Activated naive CD4-positive, alpha-beta T cell treated with anti-CD3 and anti-CD28 coated beads, Interleukin-2, amount 50 U/mL, for 24 hours (primary cell): ENCODE data around the gene IL5RA.

Experiments
- H3K27ac Mint-ChIP-seq: one replicate; pipeline ENCODE4 v1.8.0; 2021; ENCODE audit warnings: mild to moderate bottlenecking, mixed read lengths
- H3K27me3 Mint-ChIP-seq: one replicate; pipeline ENCODE4 v1.8.0; 2021; ENCODE audit warnings: mixed read lengths
- H3K36me3 Mint-ChIP-seq: one replicate; pipeline ENCODE4 v1.8.0; 2021; ENCODE audit warnings: mixed read lengths
- H3K4me1 Mint-ChIP-seq: one replicate; pipeline ENCODE4 v1.8.0; 2021; ENCODE audit warnings: mixed read lengths
- H3K4me3 Mint-ChIP-seq: one replicate; pipeline ENCODE4 v1.8.0; 2021; ENCODE audit warnings: mild to moderate bottlenecking, mixed read lengths
- H3K9me3 Mint-ChIP-seq: one replicate; pipeline ENCODE4 v1.8.0; 2021; ENCODE audit warnings: mixed read lengths

Gene IL5RA, protein sequence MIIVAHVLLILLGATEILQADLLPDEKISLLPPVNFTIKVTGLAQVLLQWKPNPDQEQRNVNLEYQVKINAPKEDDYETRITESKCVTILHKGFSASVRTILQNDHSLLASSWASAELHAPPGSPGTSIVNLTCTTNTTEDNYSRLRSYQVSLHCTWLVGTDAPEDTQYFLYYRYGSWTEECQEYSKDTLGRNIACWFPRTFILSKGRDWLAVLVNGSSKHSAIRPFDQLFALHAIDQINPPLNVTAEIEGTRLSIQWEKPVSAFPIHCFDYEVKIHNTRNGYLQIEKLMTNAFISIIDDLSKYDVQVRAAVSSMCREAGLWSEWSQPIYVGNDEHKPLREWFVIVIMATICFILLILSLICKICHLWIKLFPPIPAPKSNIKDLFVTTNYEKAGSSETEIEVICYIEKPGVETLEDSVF

GRCh38 chr3:3110299-3110630, at the start of gene IL5RA:
TSS of gene IL5RA (minus strand) at chr3:3110374. CDS start at chr3:3104984, 5,390 bp downstream.
- H3K27ac Mint-ChIP-seq: no peak within 1 kb of the TSS
- no peaks in the 10 kb centered on the region for H3K4me1 Mint-ChIP-seq
- H3K36me3 Mint-ChIP-seq: no peaks in the 10 kb centered on the region
- H3K9me3 Mint-ChIP-seq: no peaks in the 10 kb centered on the region
- H3K27me3 Mint-ChIP-seq: peaks cover 4% of the 10 kb centered on the region
- no peak within 1 kb of the TSS for H3K4me3 Mint-ChIP-seq

GRCh38 chr3:3157484-3157883, 47.3 kb upstream of the IL5RA start:
- peaks cover 65% of the 10 kb centered on the region for H3K4me1 Mint-ChIP-seq
- H3K27me3 Mint-ChIP-seq: no peaks in the 10 kb centered on the region
- H3K27ac Mint-ChIP-seq: peak overlapping the region; percentile 57
- H3K9me3 Mint-ChIP-seq: no peaks in the 10 kb centered on the region
- H3K4me3 Mint-ChIP-seq: no peak overlapping the region
- H3K36me3 Mint-ChIP-seq: peaks cover 21% of the 10 kb centered on the region

GRCh38 chr3:3154879-3155610, 44.9 kb upstream of the IL5RA start:
- Mint-ChIP-seq H3K27me3 (no peaks in the 10 kb centered on the region), H3K4me3 (peak overlapping the region; percentile 9), H3K36me3 (peaks cover 25% of the 10 kb centered on the region), H3K4me1 (peaks cover 66% of the 10 kb centered on the region), H3K27ac (peak overlapping the region; percentile 1), H3K9me3 (no peaks in the 10 kb centered on the region)

GRCh38 chr3:3151513-3151912, 41.3 kb upstream of the IL5RA start:
- Mint-ChIP-seq H3K27me3 (no peaks in the 10 kb centered on the region), H3K36me3 (peaks cover 14% of the 10 kb centered on the region), H3K4me3 (no peak overlapping the region), H3K4me1 (peaks cover 47% of the 10 kb centered on the region), H3K27ac (peak overlapping the region; percentile 12), H3K9me3 (no peaks in the 10 kb centered on the region)

- Mint-ChIP-seq H3K36me3 (peaks cover 21% of the 10 kb centered on the region), H3K27ac (no peak overlapping the region), H3K27me3 (no peaks in the 10 kb centered on the region), H3K4me3 (no peak overlapping the region), H3K9me3 (no peaks in the 10 kb centered on the region), H3K4me1 (peaks cover 44% of the 10 kb centered on the region)
Observed at GRCh38 chr3:3149560-3149959, 39.4 kb upstream of the IL5RA start.

DNA sequence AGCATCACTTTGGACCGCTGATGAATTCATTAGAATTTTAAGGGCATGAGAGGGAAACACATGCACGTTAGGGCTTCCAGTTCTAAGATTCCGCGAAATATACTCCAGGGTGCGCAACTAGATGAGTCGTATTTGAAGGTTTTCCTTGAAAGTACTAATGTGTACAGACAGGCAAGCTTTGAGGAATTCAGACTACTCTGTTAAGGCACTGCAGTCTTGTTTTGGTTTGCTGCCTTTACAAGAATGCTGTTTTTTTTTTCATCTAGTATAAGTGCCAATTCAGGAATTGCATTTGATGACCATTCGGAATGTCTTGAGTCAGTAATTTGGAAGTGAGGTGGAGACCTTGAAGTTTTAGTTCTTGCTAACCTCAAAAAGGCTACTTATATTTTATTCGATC, 35.7 kb upstream of the IL5RA start:
- no peak overlapping the region for H3K27ac Mint-ChIP-seq
- H3K4me3 Mint-ChIP-seq: no peak overlapping the region
- no peaks in the 10 kb centered on the region for H3K9me3 Mint-ChIP-seq
- no peaks in the 10 kb centered on the region for H3K27me3 Mint-ChIP-seq
- peaks cover 33% of the 10 kb centered on the region for H3K4me1 Mint-ChIP-seq
- H3K36me3 Mint-ChIP-seq: peaks cover 25% of the 10 kb centered on the region

DNA sequence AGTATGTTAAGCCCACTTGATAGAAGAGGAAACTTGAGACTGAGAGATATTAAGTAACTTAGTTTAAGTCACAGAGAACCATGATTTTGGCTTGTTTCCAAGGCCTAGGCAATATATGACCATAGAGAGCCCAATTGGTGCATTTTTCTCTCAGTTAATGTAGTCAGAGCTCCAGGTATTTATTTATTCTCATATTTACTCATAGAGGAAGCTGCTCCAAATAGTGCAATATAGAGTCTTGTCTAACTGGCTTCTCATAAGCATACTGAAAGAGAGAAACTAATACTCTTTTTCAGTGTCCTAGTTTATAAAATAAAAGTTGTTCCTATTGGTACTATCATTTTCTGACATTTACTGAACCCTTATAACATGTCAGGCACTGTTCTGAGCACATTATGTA, 31.8 kb upstream of the IL5RA start:
- Mint-ChIP-seq H3K27ac (no peak overlapping the region), H3K4me1 (peaks cover 43% of the 10 kb centered on the region), H3K9me3 (no peaks in the 10 kb centered on the region), H3K27me3 (no peaks in the 10 kb centered on the region), H3K4me3 (no peak overlapping the region), H3K36me3 (peaks cover 31% of the 10 kb centered on the region)

DNA sequence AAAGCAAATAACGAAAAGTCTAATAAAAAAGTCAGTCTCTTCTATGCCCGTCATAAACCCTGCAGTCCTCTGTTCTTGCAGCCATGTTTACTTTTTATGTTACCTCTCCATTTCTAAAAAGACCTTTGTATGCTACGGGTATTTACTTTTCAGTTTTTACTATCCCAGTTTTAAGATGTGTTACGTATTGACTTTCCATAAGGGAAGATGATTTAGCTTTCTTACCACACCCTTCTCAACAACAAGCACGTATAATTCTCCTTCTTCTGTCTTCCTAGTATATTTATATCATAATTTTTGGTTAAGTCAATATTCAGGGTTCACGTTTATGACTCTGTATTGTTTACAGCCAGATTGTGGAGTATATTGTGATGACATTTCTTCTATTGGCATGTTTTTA, 27.4 kb upstream of the IL5RA start:
- Mint-ChIP-seq H3K36me3 (peaks cover 23% of the 10 kb centered on the region), H3K27me3 (no peaks in the 10 kb centered on the region), H3K9me3 (no peaks in the 10 kb centered on the region), H3K4me3 (no peak overlapping the region), H3K27ac (no peak overlapping the region), H3K4me1 (peaks cover 73% of the 10 kb centered on the region)

DNA sequence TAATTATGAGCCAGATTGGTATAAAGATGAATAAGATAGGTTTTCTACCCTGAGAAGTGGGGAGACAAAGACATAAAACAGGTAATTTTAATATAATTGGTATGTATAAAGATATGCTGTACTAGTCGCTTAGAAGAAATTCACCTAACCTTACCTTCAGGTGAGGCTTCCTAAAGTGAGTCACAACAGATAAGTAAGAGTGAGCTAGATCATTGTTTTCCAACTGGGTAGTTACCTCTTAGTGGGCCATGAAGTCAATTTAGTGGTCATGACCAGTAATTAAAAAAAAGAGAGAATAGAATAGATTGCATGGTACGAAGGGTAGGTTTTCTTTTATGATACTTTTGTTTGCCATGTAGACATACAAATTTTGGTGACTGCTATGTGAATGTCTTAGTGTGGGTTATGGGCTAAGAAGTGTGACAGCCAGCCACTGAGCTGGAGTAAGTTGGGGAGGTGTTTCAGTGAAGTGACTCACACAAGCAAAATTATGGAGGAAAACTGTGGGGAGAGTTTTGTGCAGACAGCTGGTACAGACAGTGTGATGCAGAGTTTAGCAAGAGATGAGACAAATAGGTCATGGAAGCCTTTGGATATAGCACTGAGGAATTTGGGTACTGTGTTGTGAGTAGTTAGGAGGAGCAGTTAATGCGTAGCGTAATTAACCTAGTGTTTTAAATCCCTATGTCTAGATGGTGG, 24.7 kb upstream of the IL5RA start:
- H3K9me3 Mint-ChIP-seq: no peaks in the 10 kb centered on the region
- peak overlapping the region; percentile 38 for H3K4me3 Mint-ChIP-seq
- H3K27ac Mint-ChIP-seq: peak overlapping the region; percentile 73
- no peaks in the 10 kb centered on the region for H3K27me3 Mint-ChIP-seq
- peaks cover 18% of the 10 kb centered on the region for H3K36me3 Mint-ChIP-seq
- peaks cover 71% of the 10 kb centered on the region for H3K4me1 Mint-ChIP-seq

DNA sequence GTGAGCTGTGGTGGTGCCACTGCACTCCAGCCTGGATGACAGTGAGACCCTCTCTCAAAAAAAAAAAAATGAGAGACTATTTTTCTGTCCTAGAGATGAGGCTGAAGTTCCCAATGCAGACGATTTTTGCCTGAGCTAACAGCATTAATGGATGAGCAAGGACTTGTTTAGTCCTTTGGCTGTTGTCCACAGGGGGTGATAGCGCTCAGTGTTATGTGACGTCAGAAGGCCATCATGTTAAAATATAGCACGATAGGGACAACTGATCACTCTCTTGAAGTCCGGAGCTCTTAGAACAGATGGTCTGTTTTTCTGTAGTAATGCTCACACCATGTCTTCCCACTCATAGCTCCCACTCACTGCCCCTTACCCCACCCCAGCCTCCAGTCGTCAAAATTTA, 23.3 kb upstream of the IL5RA start:
- peak overlapping the region; percentile 51 for H3K27ac Mint-ChIP-seq
- no peaks in the 10 kb centered on the region for H3K27me3 Mint-ChIP-seq
- H3K4me1 Mint-ChIP-seq: peaks cover 76% of the 10 kb centered on the region
- no peak overlapping the region for H3K4me3 Mint-ChIP-seq
- H3K9me3 Mint-ChIP-seq: no peaks in the 10 kb centered on the region
- peaks cover 18% of the 10 kb centered on the region for H3K36me3 Mint-ChIP-seq

DNA sequence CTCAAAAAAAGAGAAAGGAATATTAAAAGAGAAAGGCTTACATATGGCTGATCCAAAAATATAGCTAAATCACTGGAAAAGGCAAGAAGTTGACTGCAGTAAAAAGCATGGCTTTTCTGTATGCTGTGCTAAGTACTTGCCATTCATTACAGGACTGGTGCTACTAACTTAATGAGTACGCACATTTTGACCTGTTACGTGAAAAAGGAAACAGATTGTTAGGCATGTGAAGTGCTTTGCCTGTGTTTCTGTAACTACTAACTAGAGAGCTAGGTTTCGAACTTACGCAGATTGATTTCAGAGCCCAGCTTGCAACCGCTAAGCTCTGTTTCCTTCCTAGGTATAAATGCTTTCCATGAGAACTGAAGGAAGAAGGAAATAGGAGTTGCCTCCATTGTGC, 19.4 kb upstream of the IL5RA start:
- Mint-ChIP-seq H3K27ac (peak overlapping the region; percentile 35), H3K27me3 (no peaks in the 10 kb centered on the region), H3K9me3 (no peaks in the 10 kb centered on the region), H3K36me3 (peaks cover 11% of the 10 kb centered on the region), H3K4me3 (peak overlapping the region; percentile 99), H3K4me1 (peaks cover 60% of the 10 kb centered on the region)

GRCh38 chr3:3127432-3128010, 17.3 kb upstream of the IL5RA start:
- Mint-ChIP-seq H3K27ac (peak overlapping the region; percentile 99), H3K27me3 (no peaks in the 10 kb centered on the region), H3K4me1 (peaks cover 39% of the 10 kb centered on the region), H3K4me3 (peak overlapping the region; percentile 99), H3K9me3 (no peaks in the 10 kb centered on the region), H3K36me3 (peaks cover 9% of the 10 kb centered on the region)

GRCh38 chr3:3126477-3127431, 16.6 kb upstream of the IL5RA start, which contains the start of gene TRNT1:
TSS of gene TRNT1 (plus strand) at chr3:3126940. CDS start at chr3:3129041, 2,101 bp downstream.
- peaks cover 9% of the 10 kb centered on the region for H3K36me3 Mint-ChIP-seq
- H3K9me3 Mint-ChIP-seq: no peaks in the 10 kb centered on the region
- H3K27ac Mint-ChIP-seq: peak within 1 kb of the TSS; percentile 99
- peak within 1 kb of the TSS; percentile 99 for H3K4me3 Mint-ChIP-seq
- peaks cover 39% of the 10 kb centered on the region for H3K4me1 Mint-ChIP-seq
- H3K27me3 Mint-ChIP-seq: no peaks in the 10 kb centered on the region

DNA sequence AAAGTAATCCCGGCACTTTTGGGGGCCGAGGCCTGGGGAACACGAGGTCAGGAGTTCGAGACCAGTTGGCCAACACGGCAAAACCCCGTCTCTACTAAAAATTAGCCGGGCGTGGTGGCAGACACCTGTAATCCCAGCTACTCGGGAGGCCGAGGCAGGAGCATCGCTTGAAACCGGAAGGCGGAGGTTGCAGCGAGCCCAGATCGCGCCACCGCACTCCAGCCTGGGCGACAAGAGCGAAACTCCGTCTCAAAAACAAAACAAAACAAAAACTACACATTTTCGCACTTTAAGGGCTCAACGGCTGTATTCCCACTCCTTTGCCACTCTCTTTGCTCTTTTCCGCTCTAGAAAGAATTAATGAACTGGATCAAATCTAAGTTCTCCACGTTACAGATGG, 15.8 kb upstream of the IL5RA start:
- H3K4me3 Mint-ChIP-seq: peak overlapping the region; percentile 99
- peaks cover 39% of the 10 kb centered on the region for H3K4me1 Mint-ChIP-seq
- H3K9me3 Mint-ChIP-seq: no peaks in the 10 kb centered on the region
- H3K36me3 Mint-ChIP-seq: peaks cover 9% of the 10 kb centered on the region
- H3K27ac Mint-ChIP-seq: peak overlapping the region; percentile 99
- H3K27me3 Mint-ChIP-seq: no peaks in the 10 kb centered on the region
